HG03460 (cell line): ENCODE results near the gene C2CD4C.
"Not testable (repeated sequence)": the region's sequence is repeated elsewhere in the genome, so short reads cannot be mapped to it uniquely, and the experiment has no call there.

Experiments used
- ATAC-seq: cut with Tn5 transposase; IDR thresholded peaks from one replicate; pipeline ENCODE4 v1.9.1; 2021; ENCODE audit not compliant: unreplicated experiment

Gene C2CD4C

GRCh38 chr19:369256-369655, 39.7 kb downstream of the C2CD4C start:
- no peak for ATAC-seq

- ATAC-seq = no peak
These were observed 40.3 kb downstream of the C2CD4C start for GRCh38 chr19:368630-369024.

GRCh38 chr19:367963-368629, 40.9 kb downstream of the C2CD4C start:
- no peak for ATAC-seq

- ATAC-seq = no peak
These were observed 41.4 kb downstream of the C2CD4C start for GRCh38 chr19:367561-367960.

DNA sequence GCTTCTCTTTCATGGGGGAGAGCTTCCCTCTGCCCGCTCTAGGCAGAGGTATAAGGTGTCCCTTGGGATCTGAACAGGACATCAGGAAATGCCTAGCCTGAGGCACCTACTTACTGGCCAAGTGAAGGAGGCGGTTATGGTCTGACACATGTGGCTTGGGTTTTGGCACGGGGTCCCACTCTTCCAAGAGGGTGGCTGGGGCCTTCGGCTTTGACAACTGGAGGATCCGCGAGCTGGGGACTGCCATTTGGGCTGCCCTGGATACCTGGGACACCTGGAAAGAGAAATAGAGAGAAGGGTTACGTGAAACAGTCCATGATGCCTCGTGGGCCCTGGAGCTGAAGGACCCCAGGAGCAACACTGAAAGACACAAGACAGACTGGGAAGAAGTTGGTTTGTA, 42.0 kb downstream of the C2CD4C start:
- ATAC-seq = no peak

DNA sequence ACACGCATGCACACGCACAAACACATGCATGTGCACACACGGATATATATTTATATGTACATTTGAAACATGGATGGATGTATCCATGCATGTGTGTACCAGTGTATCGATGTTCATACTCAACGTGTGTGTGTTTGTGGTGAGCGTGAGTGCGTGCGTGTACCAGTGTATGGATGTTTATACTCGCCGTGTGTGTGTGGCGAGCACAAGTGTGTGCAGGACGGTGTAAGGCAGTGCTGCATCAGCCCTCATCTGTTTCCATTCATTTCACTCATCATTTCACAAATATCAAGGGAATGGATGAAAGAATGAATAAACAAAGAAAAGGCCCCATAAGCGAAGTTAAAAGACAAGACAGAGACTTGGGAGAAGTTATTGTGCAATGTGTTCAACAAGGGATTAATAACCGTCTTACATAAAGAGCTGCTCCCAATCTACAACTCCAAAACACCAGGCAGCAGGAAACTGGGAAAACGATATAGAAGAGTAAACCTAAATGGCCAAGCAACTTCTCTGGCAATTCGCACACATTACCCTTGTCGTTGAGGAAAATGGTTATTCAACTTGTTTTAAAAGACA, 42.7 kb downstream of the C2CD4C start:
- no peak for ATAC-seq

- no peak for ATAC-seq
These were observed 44.3 kb downstream of the C2CD4C start for GRCh38 chr19:364496-365287.

GRCh38 chr19:362683-363082, 46.3 kb downstream of the C2CD4C start:
- ATAC-seq = no peak

- ATAC-seq = no peak
These were observed 46.8 kb downstream of the C2CD4C start for GRCh38 chr19:362154-362553.

GRCh38 chr19:359653-359925, 49.4 kb downstream of the C2CD4C start:
- no peak for ATAC-seq

GRCh38 chr19:355536-355935, 53.4 kb downstream of the C2CD4C start:
- not testable (repeated sequence) for ATAC-seq
